Nephron progenitor cell (in vitro differentiated cells): ENCODE measurements around the gene CEMIP.
"Not testable (repeated sequence)": the region's sequence is repeated elsewhere in the genome, so short reads cannot be mapped to it uniquely, and the experiment has no call there.

Experiments used
- DNase-seq: peaks from one replicate; pipeline ENCODE4 v3.0.0; 2021
- H3K27ac Mint-ChIP-seq: 2 replicates; pipeline ENCODE4 v1.8.0; 2021; ENCODE audit warnings: mild to moderate bottlenecking, moderate library complexity, mixed read lengths
- H3K27me3 Mint-ChIP-seq: 2 replicates; pipeline ENCODE4 v1.8.0; 2021; ENCODE audit warnings: mild to moderate bottlenecking, low read depth, mixed read lengths; ENCODE audit not compliant: poor library complexity
- H3K36me3 Mint-ChIP-seq: 2 replicates; pipeline ENCODE4 v1.8.0; 2021; ENCODE audit warnings: low read depth, mixed read lengths
- H3K4me1 Mint-ChIP-seq: 2 replicates; pipeline ENCODE4 v1.8.0; 2021; ENCODE audit warnings: mixed read lengths
- H3K4me3 Mint-ChIP-seq: 2 replicates; pipeline ENCODE4 v1.8.0; 2021; ENCODE audit warnings: mild to moderate bottlenecking, moderate library complexity, mixed read lengths
- H3K9me3 Mint-ChIP-seq: 2 replicates; pipeline ENCODE4 v1.8.0; 2021; ENCODE audit warnings: mild to moderate bottlenecking, moderate library complexity, mixed read lengths
- CTCF ChIP-seq: fragments of 200-600 bp; sonication (generic); IDR thresholded peaks from 2 replicates; pipeline ENCODE4 v1.5.0; 2021; ENCODE audit warnings: antibody characterized with exemption

CEMIP gene

GRCh38 chr15:80760960-80761359 lies 18.2 kb upstream of the CEMIP start:
- Mint-ChIP-seq H3K36me3 (no peaks in the 10 kb centered on the region), H3K27ac (no peak overlapping the region), H3K9me3 (no peaks in the 10 kb centered on the region), H3K27me3 (peaks cover 2% of the 10 kb centered on the region), H3K4me1 (no peaks in the 10 kb centered on the region), H3K4me3 (no peak overlapping the region)
- no peak for TF ChIP-seq CTCF
- DNase-seq = no peak

GRCh38 chr15:80761754-80762153 lies 17.4 kb upstream of the CEMIP start:
- Mint-ChIP-seq H3K9me3 (no peaks in the 10 kb centered on the region), H3K36me3 (no peaks in the 10 kb centered on the region), H3K4me1 (no peaks in the 10 kb centered on the region), H3K4me3 (no peak overlapping the region), H3K27ac (no peak overlapping the region), H3K27me3 (peaks cover 2% of the 10 kb centered on the region)
- DNase-seq = no peak
- TF ChIP-seq CTCF = no peak

GRCh38 chr15:80763235-80763634 lies 15.9 kb upstream of the CEMIP start:
- H3K27me3 Mint-ChIP-seq, H3K4me1 Mint-ChIP-seq, H3K9me3 Mint-ChIP-seq, H3K36me3 Mint-ChIP-seq, DNase-seq, H3K27ac Mint-ChIP-seq, H3K4me3 Mint-ChIP-seq: not testable (repeated sequence)

- no peak overlapping the region for H3K27ac Mint-ChIP-seq
- no peaks in the 10 kb centered on the region for H3K9me3 Mint-ChIP-seq
- no peak for TF ChIP-seq CTCF
- no peaks in the 10 kb centered on the region for H3K4me1 Mint-ChIP-seq
- H3K4me3 Mint-ChIP-seq = no peak overlapping the region
- no peak for DNase-seq
- H3K36me3 Mint-ChIP-seq = no peaks in the 10 kb centered on the region
- H3K27me3 Mint-ChIP-seq = peaks cover 2% of the 10 kb centered on the region
Observed at GRCh38 chr15:80764535-80764934, 14.6 kb upstream of the CEMIP start.

GRCh38 chr15:80766275-80766674 lies 12.9 kb upstream of the CEMIP start:
- no peaks in the 10 kb centered on the region for H3K36me3 Mint-ChIP-seq
- no peaks in the 10 kb centered on the region for H3K27me3 Mint-ChIP-seq
- DNase-seq = no peak
- H3K9me3 Mint-ChIP-seq = no peaks in the 10 kb centered on the region
- no peaks in the 10 kb centered on the region for H3K4me1 Mint-ChIP-seq
- no peak for TF ChIP-seq CTCF
- no peak overlapping the region for H3K27ac Mint-ChIP-seq
- H3K4me3 Mint-ChIP-seq = no peak overlapping the region

DNA sequence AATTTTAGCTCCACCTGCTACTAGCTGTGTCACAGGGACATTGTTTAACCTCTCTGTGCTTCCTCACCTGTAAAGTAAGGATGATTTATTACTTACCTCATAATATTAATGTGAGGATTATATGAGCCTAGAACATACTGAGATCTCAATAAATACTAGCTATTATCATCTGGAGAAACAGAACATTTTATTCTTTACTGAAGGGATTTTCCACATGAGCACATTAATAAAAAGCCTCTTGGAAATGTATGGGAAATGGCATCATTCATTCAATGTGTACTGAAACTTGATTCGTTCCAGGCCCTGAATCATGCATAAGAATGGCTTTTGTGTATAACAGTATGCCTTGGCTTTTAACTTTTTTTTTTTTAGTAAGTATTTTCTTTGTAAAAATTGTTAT lies 11.0 kb upstream of the CEMIP start:
- no peaks in the 10 kb centered on the region for H3K4me1 Mint-ChIP-seq
- no peak for TF ChIP-seq CTCF
- H3K27ac Mint-ChIP-seq = no peak overlapping the region
- no peaks in the 10 kb centered on the region for H3K9me3 Mint-ChIP-seq
- DNase-seq = no peak
- no peaks in the 10 kb centered on the region for H3K27me3 Mint-ChIP-seq
- H3K4me3 Mint-ChIP-seq = no peak overlapping the region
- no peaks in the 10 kb centered on the region for H3K36me3 Mint-ChIP-seq
